Tibial nerve (tissue), 4 donors: Measurements from ENCODE around the gene HCFC1.

Experiments used
- EP300 ChIP-seq, 2 donors: sonication (generic); formaldehyde crosslinking; IDR thresholded peaks; one replicate each; pipeline ENCODE4 v1.6.1; 2017; ENCODE audit warnings: antibody characterized with exemption in 2 of 2, mild to moderate bottlenecking in 1 of 2
- POLR2A ChIP-seq, 2 donors: fragments of 450-650 bp; IDR thresholded peaks; one replicate each; pipeline ENCODE4 v1.6.1; 2017; ENCODE audit warnings: antibody characterized with exemption in 2 of 2, mild to moderate bottlenecking in 2 of 2, moderate library complexity in 2 of 2
- TF ChIP-seq, protein P1 (sequence below), 5 experiments: fragments of 200-600 bp in 3 of 5; fragments of 450-650 bp in 2 of 5; sonication (generic) in 3 of 5; IDR thresholded peaks; one replicate each; pipeline ENCODE4 v1.5.1; 2016 to 2019; ENCODE audit warnings: antibody characterized with exemption in 5 of 5, mild to moderate bottlenecking in 3 of 5, moderate library complexity in 2 of 5

DNA sequence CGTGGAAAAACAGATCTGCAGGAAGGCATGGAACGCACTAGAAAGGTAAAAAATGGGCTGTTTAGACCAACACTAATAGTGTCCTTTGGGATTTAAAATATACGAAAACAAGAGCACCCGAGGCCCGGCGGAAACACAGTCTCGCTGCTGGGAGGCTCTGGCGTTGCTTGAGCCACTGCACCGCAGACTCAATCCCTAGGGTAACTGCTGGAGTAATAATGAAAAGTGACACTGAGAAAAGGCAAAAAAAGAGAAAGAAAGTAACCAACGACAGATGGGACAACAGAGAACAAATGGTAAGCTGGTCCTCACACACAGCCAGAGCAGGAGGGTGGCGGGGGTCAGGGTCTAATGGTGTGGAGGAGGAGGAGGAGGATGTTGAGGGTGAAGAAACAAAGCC is 32.7 kb upstream of the HCFC1 start:
- TF ChIP-seq, protein P1, sequence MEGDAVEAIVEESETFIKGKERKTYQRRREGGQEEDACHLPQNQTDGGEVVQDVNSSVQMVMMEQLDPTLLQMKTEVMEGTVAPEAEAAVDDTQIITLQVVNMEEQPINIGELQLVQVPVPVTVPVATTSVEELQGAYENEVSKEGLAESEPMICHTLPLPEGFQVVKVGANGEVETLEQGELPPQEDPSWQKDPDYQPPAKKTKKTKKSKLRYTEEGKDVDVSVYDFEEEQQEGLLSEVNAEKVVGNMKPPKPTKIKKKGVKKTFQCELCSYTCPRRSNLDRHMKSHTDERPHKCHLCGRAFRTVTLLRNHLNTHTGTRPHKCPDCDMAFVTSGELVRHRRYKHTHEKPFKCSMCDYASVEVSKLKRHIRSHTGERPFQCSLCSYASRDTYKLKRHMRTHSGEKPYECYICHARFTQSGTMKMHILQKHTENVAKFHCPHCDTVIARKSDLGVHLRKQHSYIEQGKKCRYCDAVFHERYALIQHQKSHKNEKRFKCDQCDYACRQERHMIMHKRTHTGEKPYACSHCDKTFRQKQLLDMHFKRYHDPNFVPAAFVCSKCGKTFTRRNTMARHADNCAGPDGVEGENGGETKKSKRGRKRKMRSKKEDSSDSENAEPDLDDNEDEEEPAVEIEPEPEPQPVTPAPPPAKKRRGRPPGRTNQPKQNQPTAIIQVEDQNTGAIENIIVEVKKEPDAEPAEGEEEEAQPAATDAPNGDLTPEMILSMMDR (IDR thresholded peaks at IDR 0.05) = no peak
- TF ChIP-seq POLR2A (IDR thresholded peaks at IDR 0.05) (no peak), EP300 (IDR thresholded peaks at IDR 0.05) (no peak)
